Neural progenitor cell (in vitro differentiated cells): Measurements from ENCODE around the gene BMERB1. TPM values are rescaled to one million over a fixed set of nuclear protein-coding genes. Genes with fewer than 3 reads are reported as not detected.

Experiments
- DNase-seq: peaks from one replicate; pipeline ENCODE4 v3.0.0-alpha.2; 2016; ENCODE audit warnings: low spot score
- H2AFZ ChIP-seq: fragments of 200-600 bp; sonication (generic); replicated peaks from 2 replicates; pipeline ENCODE4 v1.6.1; 2016; ENCODE audit warnings: antibody characterized with exemption
- H3F3A ChIP-seq: fragments of 200-600 bp; sonication (generic); 2 replicates; pipeline ENCODE4 v1.6.1; 2016; ENCODE audit warnings: antibody characterized with exemption, low read depth
- H3K27ac ChIP-seq: fragments of 200-600 bp; sonication (generic); 2 replicates; pipeline ENCODE4 v1.5.1; 2016; ENCODE audit warnings: mild to moderate bottlenecking
- H3K27me3 ChIP-seq: fragments of 200-600 bp; sonication (generic); 2 replicates; pipeline ENCODE4 v1.6.1; 2016; ENCODE audit warnings: mild to moderate bottlenecking, moderate library complexity
- H3K36me3 ChIP-seq: fragments of 200-600 bp; sonication (generic); 2 replicates; pipeline ENCODE4 v1.5.1; 2016
- H3K4me1 ChIP-seq: fragments of 200-600 bp; sonication (generic); 2 replicates; pipeline ENCODE4 v1.6.1; 2016; ENCODE audit warnings: mixed run types
- H3K4me2 ChIP-seq: fragments of 200-600 bp; sonication (generic); 2 replicates; pipeline ENCODE4 v1.6.1; 2016
- H3K4me3 ChIP-seq: fragments of 200-600 bp; sonication (generic); 2 replicates; pipeline ENCODE4 v1.5.1; 2016
- H3K79me2 ChIP-seq: fragments of 200-600 bp; sonication (generic); 2 replicates; pipeline ENCODE4 v1.6.1; 2016; ENCODE audit warnings: low read depth
- H3K9ac ChIP-seq: fragments of 200-600 bp; sonication (generic); 2 replicates; pipeline ENCODE4 v1.6.1; 2016
- H3K9me3 ChIP-seq: fragments of 200-600 bp; sonication (generic); 2 replicates; pipeline ENCODE4 v1.5.1; 2016; ENCODE audit warnings: low read depth
- H4K20me1 ChIP-seq: fragments of 200-600 bp; sonication (generic); 2 replicates; pipeline ENCODE4 v1.6.1; 2016; ENCODE audit warnings: low read depth
- H3K27ac Mint-ChIP-seq: 3 replicates; pipeline ENCODE4 v1.8.0; 2021; ENCODE audit warnings: mixed read lengths
- H3K27me3 Mint-ChIP-seq: 2 replicates; pipeline ENCODE4 v1.8.0; 2022; ENCODE audit warnings: low read depth, mild to moderate bottlenecking, inconsistent platforms, moderate library complexity, mixed read lengths; ENCODE audit not compliant: insufficient read depth
- H3K36me3 Mint-ChIP-seq: 3 replicates; pipeline ENCODE4 v1.8.0; 2021; ENCODE audit warnings: mixed read lengths
- H3K4me1 Mint-ChIP-seq: 3 replicates; pipeline ENCODE4 v1.8.0; 2021; ENCODE audit warnings: mixed read lengths
- H3K4me3 Mint-ChIP-seq: 3 replicates; pipeline ENCODE4 v1.8.0; 2021; ENCODE audit warnings: mild to moderate bottlenecking, moderate library complexity, mixed read lengths
- H3K9me3 Mint-ChIP-seq: 3 replicates; pipeline ENCODE4 v1.8.0; 2020; ENCODE audit warnings: mixed read lengths
- EZH2 ChIP-seq: fragments of 200-600 bp; sonication (generic); IDR thresholded peaks from 2 replicates; pipeline ENCODE4 v1.6.1; 2017; ENCODE audit warnings: antibody characterized with exemption, mild to moderate bottlenecking, moderate library complexity
- EZH2phosphoT487 ChIP-seq: fragments of 200-600 bp; sonication (generic); IDR thresholded peaks from 2 replicates; pipeline ENCODE4 v1.6.1; 2017; ENCODE audit warnings: antibody characterized with exemption
- total RNA-seq: library from RNA; depleted of rRNA; stranded (reverse); fragments of >200 nt; gene quantifications from 2 replicates; pipeline ENCODE4 v1.2.3, GENCODE V29; 2015; ENCODE audit warnings: low replicate concordance
- TF ChIP-seq, protein P1 (sequence below): fragments of 200-600 bp; sonication (generic); IDR thresholded peaks from 2 replicates; pipeline ENCODE4 v1.5.1; 2017; ENCODE audit warnings: antibody characterized with exemption, mild to moderate bottlenecking

BMERB1 gene
- total RNA-seq, 1 donor from 2014 or later, result 39.0 TPM

- H3K4me2 ChIP-seq, result no peak overlapping the region
- H3K4me1 ChIP-seq, result no peaks in the 10 kb centered on the region
- no peak overlapping the region for H3K9ac ChIP-seq
- no peaks in the 10 kb centered on the region for H3K9me3 Mint-ChIP-seq
- H2AFZ ChIP-seq, result no peak overlapping the region
- no peak for DNase-seq
- H3K27me3 Mint-ChIP-seq, result no peaks in the 10 kb centered on the region
- no peaks in the 10 kb centered on the region for H3K27me3 ChIP-seq
- no peaks in the 10 kb centered on the region for H3K36me3 ChIP-seq
- no peaks in the 10 kb centered on the region for H3K9me3 ChIP-seq
- H3K4me3 Mint-ChIP-seq, result no peak overlapping the region
- peaks cover 4% of the 10 kb centered on the region for H4K20me1 ChIP-seq
- H3K36me3 Mint-ChIP-seq, result no peaks in the 10 kb centered on the region
- H3K27ac ChIP-seq, result no peak overlapping the region
- TF ChIP-seq EZH2, result no peak
- no peak for TF ChIP-seq EZH2phosphoT487
- TF ChIP-seq, protein P1, sequence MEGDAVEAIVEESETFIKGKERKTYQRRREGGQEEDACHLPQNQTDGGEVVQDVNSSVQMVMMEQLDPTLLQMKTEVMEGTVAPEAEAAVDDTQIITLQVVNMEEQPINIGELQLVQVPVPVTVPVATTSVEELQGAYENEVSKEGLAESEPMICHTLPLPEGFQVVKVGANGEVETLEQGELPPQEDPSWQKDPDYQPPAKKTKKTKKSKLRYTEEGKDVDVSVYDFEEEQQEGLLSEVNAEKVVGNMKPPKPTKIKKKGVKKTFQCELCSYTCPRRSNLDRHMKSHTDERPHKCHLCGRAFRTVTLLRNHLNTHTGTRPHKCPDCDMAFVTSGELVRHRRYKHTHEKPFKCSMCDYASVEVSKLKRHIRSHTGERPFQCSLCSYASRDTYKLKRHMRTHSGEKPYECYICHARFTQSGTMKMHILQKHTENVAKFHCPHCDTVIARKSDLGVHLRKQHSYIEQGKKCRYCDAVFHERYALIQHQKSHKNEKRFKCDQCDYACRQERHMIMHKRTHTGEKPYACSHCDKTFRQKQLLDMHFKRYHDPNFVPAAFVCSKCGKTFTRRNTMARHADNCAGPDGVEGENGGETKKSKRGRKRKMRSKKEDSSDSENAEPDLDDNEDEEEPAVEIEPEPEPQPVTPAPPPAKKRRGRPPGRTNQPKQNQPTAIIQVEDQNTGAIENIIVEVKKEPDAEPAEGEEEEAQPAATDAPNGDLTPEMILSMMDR, result no peak
- H3K27ac Mint-ChIP-seq, result no peak overlapping the region
- H3K4me1 Mint-ChIP-seq, result peaks cover 15% of the 10 kb centered on the region
- H3K79me2 ChIP-seq, result no peaks in the 10 kb centered on the region
- no peak overlapping the region for H3K4me3 ChIP-seq
- H3F3A ChIP-seq, result no peaks in the 10 kb centered on the region
These were observed 99.0 kb downstream of the BMERB1 start for GRCh38 chr16:15533386-15533785.

DNA sequence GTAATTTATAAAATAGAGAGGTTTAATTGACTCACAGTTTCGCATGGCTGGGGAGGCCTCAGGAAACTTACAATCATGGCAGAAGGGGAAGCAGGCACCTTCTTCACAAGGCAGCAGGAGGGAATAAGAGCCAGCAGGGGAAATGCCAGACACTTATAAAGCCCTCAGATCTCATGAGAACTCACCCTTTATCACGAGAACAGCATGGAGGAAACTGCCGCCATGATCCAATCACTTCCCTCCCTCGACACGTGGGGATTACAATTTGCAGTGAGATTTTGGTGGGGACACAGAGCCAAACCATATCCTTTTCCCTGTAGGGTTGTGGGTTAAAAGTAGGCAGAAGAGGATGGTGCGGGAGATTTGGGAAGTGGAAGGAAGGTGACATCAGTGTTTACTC lies 101.4 kb downstream of the BMERB1 start:
- no peak overlapping the region for H3K4me3 ChIP-seq
- no peaks in the 10 kb centered on the region for H3K79me2 ChIP-seq
- peaks cover 4% of the 10 kb centered on the region for H4K20me1 ChIP-seq
- DNase-seq, result no peak
- TF ChIP-seq, protein P1, result no peak
- TF ChIP-seq EZH2phosphoT487, result no peak
- TF ChIP-seq EZH2, result no peak
- H3K4me1 ChIP-seq, result no peaks in the 10 kb centered on the region
- H3K27me3 ChIP-seq, result no peaks in the 10 kb centered on the region
- no peak overlapping the region for H3K27ac ChIP-seq
- Mint-ChIP-seq H3K27ac (no peak overlapping the region), H3K27me3 (no peaks in the 10 kb centered on the region), H3K36me3 (peaks cover 2% of the 10 kb centered on the region), H3K4me3 (no peak overlapping the region), H3K4me1 (peaks cover 25% of the 10 kb centered on the region), H3K9me3 (no peaks in the 10 kb centered on the region)
- no peak overlapping the region for H2AFZ ChIP-seq
- H3K36me3 ChIP-seq, result no peaks in the 10 kb centered on the region
- H3K9me3 ChIP-seq, result no peaks in the 10 kb centered on the region
- H3K4me2 ChIP-seq, result no peak overlapping the region
- H3F3A ChIP-seq, result no peaks in the 10 kb centered on the region
- H3K9ac ChIP-seq, result no peak overlapping the region

DNA sequence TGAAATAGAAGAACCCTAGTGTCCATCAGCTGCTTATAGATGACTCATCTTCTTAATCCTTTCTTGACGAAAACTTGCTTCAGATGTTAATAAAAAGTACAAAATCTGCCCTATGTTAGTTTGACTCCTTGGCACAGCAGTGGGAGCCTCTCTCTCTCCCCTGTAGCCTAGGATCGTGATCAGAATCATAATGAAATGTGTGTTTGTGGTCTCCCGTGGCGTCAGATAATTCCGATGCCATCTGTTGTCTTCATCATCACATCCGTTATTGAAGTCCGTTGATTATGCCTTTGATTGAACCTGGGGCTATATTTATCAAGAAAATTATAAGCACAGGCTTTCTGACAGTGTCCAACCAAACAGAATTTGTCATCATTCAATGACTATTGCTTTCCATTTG lies 102.5 kb downstream of the BMERB1 start:
- Histone ChIP-seq H3F3A (no peaks in the 10 kb centered on the region), H3K4me2 (no peak overlapping the region), H3K79me2 (no peaks in the 10 kb centered on the region), H2AFZ (no peak overlapping the region), H3K9me3 (no peaks in the 10 kb centered on the region), H3K36me3 (no peaks in the 10 kb centered on the region), H3K9ac (no peak overlapping the region), H3K4me3 (no peak overlapping the region), H3K27me3 (no peaks in the 10 kb centered on the region), H4K20me1 (peaks cover 4% of the 10 kb centered on the region), H3K4me1 (no peaks in the 10 kb centered on the region), H3K27ac (no peak overlapping the region)
- Mint-ChIP-seq H3K27ac (no peak overlapping the region), H3K9me3 (no peaks in the 10 kb centered on the region), H3K36me3 (peaks cover 2% of the 10 kb centered on the region), H3K4me3 (no peak overlapping the region), H3K4me1 (peaks cover 29% of the 10 kb centered on the region), H3K27me3 (no peaks in the 10 kb centered on the region)
- DNase-seq, result no peak
- TF ChIP-seq, protein P1, result no peak
- TF ChIP-seq EZH2phosphoT487 (no peak), EZH2 (no peak)
